Hepatocyte (in vitro differentiated cells): ENCODE data around the gene HSPA8. TPM values are rescaled to one million over a fixed set of nuclear protein-coding genes. Genes with fewer than 3 reads are reported as not detected.

Experiments used
- DNase-seq: peaks from one replicate; pipeline ENCODE4 v3.0.0-alpha.2; 2016; ENCODE audit warnings: low spot score
- H2AFZ ChIP-seq: fragments of 200-600 bp; sonication (generic); 2 replicates; pipeline ENCODE4 v1.6.0; 2016; ENCODE audit warnings: antibody characterized with exemption, mild to moderate bottlenecking
- H3K27ac ChIP-seq: fragments of 200-600 bp; sonication (generic); 2 replicates; pipeline ENCODE4 v1.5.1; 2016; ENCODE audit warnings: mild to moderate bottlenecking
- H3K27me3 ChIP-seq: fragments of 200-600 bp; sonication (generic); 2 replicates; pipeline ENCODE4 v1.6.1; 2016
- H3K36me3 ChIP-seq: fragments of 200-600 bp; sonication (generic); replicated peaks from 2 replicates; pipeline ENCODE4 v1.5.1; 2016; ENCODE audit warnings: low read depth; ENCODE audit not compliant: insufficient read depth
- H3K4me1 ChIP-seq: fragments of 200-600 bp; sonication (generic); 2 replicates; pipeline ENCODE4 v1.5.1; 2016; ENCODE audit warnings: mild to moderate bottlenecking, moderate library complexity; ENCODE audit not compliant: insufficient read depth
- H3K4me2 ChIP-seq: fragments of 200-600 bp; sonication (generic); 2 replicates; pipeline ENCODE4 v1.6.0; 2016
- H3K4me3 ChIP-seq: fragments of 200-600 bp; sonication (generic); 2 replicates; pipeline ENCODE4 v1.5.1; 2016; ENCODE audit warnings: mild to moderate bottlenecking
- H3K79me2 ChIP-seq: fragments of 200-600 bp; sonication (generic); 2 replicates; pipeline ENCODE4 v1.6.0; 2017; ENCODE audit warnings: mild to moderate bottlenecking
- H3K9me2 ChIP-seq: fragments of 200-600 bp; sonication (generic); replicated peaks from 2 replicates; pipeline ENCODE4 v1.6.0; 2017; ENCODE audit warnings: mild to moderate bottlenecking; ENCODE audit not compliant: insufficient read depth
- H3K9me3 ChIP-seq: fragments of 200-600 bp; sonication (generic); 2 replicates; pipeline ENCODE4 v1.5.1; 2016; ENCODE audit warnings: low read depth, mild to moderate bottlenecking
- H4K20me1 ChIP-seq: fragments of 200-600 bp; sonication (generic); 2 replicates; pipeline ENCODE4 v1.6.0; 2016; ENCODE audit warnings: mild to moderate bottlenecking; ENCODE audit not compliant: insufficient read depth, poor library complexity, severe bottlenecking
- EZH2 ChIP-seq: fragments of 200-600 bp; sonication (generic); IDR thresholded peaks from 2 replicates; pipeline ENCODE4 v1.6.1; 2016; ENCODE audit warnings: antibody characterized with exemption, mild to moderate bottlenecking, borderline replicate concordance
- EZH2phosphoT487 ChIP-seq: fragments of 200-600 bp; sonication (generic); IDR thresholded peaks from one replicate; pipeline ENCODE4 v1.6.1; 2018; ENCODE audit warnings: antibody characterized with exemption, mild to moderate bottlenecking, low read depth, moderate library complexity; ENCODE audit not compliant: unreplicated experiment, severe bottlenecking
- WGBS: methylation state at CpG from one replicate; pipeline ENCODE4 v1.1.6; 2016; ENCODE audit warnings: low lambda C conversion rate; ENCODE audit errors: missing lambda C conversion rate; 5-methylcytosine and 5-hydroxymethylcytosine counted together
- polyA plus RNA-seq: library from polyadenylated mRNA; unstranded; fragments of >200 nt; fragmentation: Nextera tagmentation; extraction: Ambion mirVana; gene quantifications from 2 replicates; pipeline ENCODE4 v1.2.1, GENCODE V29; 2016
- total RNA-seq: library from RNA; depleted of rRNA; stranded (reverse); fragments of >200 nt; gene quantifications from 2 replicates; pipeline ENCODE4 v1.2.3, GENCODE V29; 2014
- TF ChIP-seq, protein P1 (sequence below): fragments of 200-600 bp; sonication (generic); IDR thresholded peaks from 2 replicates; pipeline ENCODE4 v1.5.1; 2016; ENCODE audit warnings: antibody characterized with exemption, mild to moderate bottlenecking; ENCODE audit not compliant: poor library complexity

The HSPA8 gene
- total and polyA plus RNA-seq, 2 experiments from 2014 or later: 669 to 1,636 TPM

DNA sequence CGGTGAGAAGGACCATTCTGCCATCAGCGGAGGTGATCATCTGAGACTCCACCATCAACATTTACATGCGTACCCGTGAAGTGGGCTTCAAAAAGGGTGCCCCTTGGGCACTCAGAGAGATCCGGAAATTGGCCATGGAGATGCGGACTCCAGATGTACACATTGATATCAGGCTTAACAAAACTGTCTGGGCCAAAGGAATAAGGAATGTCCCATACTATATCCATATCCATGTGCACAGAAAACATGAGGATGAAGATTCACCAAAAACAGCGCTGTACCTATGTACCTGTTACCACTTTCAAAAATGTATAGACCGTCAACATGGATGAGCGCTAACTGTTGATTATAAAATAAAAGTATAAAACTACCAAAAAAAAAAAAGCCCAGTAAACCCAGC is 10.8 kb downstream of the HSPA8 start:
- TF ChIP-seq EZH2 (no peak), EZH2phosphoT487 (no peak)
- TF ChIP-seq, protein P1, sequence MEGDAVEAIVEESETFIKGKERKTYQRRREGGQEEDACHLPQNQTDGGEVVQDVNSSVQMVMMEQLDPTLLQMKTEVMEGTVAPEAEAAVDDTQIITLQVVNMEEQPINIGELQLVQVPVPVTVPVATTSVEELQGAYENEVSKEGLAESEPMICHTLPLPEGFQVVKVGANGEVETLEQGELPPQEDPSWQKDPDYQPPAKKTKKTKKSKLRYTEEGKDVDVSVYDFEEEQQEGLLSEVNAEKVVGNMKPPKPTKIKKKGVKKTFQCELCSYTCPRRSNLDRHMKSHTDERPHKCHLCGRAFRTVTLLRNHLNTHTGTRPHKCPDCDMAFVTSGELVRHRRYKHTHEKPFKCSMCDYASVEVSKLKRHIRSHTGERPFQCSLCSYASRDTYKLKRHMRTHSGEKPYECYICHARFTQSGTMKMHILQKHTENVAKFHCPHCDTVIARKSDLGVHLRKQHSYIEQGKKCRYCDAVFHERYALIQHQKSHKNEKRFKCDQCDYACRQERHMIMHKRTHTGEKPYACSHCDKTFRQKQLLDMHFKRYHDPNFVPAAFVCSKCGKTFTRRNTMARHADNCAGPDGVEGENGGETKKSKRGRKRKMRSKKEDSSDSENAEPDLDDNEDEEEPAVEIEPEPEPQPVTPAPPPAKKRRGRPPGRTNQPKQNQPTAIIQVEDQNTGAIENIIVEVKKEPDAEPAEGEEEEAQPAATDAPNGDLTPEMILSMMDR: no peak
- Histone ChIP-seq H3K4me1 (no peaks in the 10 kb centered on the region), H3K27ac (no peak overlapping the region), H3K27me3 (no peaks in the 10 kb centered on the region), H3K4me3 (no peak overlapping the region), H3K79me2 (no peaks in the 10 kb centered on the region), H2AFZ (no peak overlapping the region), H3K4me2 (no peak overlapping the region), H4K20me1 (peaks cover 17% of the 10 kb centered on the region), H3K9me3 (no peaks in the 10 kb centered on the region), H3K36me3 (peaks cover 3% of the 10 kb centered on the region), H3K9me2 (no peaks in the 10 kb centered on the region)
- DNase-seq: no peak
- over 99% methylated on average over 9 of the region's 9 CpGs for WGBS

DNA sequence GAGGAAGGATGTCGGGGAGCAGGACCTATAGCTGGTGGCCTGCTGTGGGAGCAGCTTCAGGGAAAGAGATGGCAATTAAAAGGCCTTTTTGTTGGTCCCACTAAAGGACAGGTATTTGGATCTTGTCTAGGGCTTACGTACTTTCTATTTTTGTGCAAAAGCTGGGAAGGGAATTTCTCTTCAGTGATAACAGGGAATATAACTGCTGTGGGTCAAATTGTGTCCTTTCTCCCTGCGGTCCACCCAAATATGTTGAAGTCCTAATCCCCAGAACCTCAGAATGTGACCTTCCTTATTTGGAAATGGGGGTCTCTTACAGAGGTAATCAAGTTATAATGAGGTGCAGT is 14.0 kb downstream of the HSPA8 start:
- no peaks in the 10 kb centered on the region for H3K36me3 ChIP-seq
- no peaks in the 10 kb centered on the region for H3K9me2 ChIP-seq
- TF ChIP-seq, protein P1: no peak
- no peak for TF ChIP-seq EZH2
- TF ChIP-seq EZH2phosphoT487: no peak
- no peaks in the 10 kb centered on the region for H3K27me3 ChIP-seq
- no peak overlapping the region for H3K4me2 ChIP-seq
- no peak overlapping the region for H3K27ac ChIP-seq
- no peaks in the 10 kb centered on the region for H3K79me2 ChIP-seq
- H3K4me1 ChIP-seq: no peaks in the 10 kb centered on the region
- no peak overlapping the region for H3K4me3 ChIP-seq
- no peak for DNase-seq
- H4K20me1 ChIP-seq: no peaks in the 10 kb centered on the region
- H3K9me3 ChIP-seq: no peaks in the 10 kb centered on the region
- no peak overlapping the region for H2AFZ ChIP-seq
- 91% methylated on average over 3 of the region's 3 CpGs for WGBS

GRCh38 chr11:123047266-123047946 is 14.5 kb downstream of the HSPA8 start:
- Histone ChIP-seq H3K4me3 (no peak overlapping the region), H3K27ac (no peak overlapping the region), H3K79me2 (no peaks in the 10 kb centered on the region), H3K4me1 (no peaks in the 10 kb centered on the region), H3K9me3 (no peaks in the 10 kb centered on the region), H2AFZ (no peak overlapping the region), H3K4me2 (no peak overlapping the region), H3K36me3 (no peaks in the 10 kb centered on the region), H3K9me2 (no peaks in the 10 kb centered on the region), H3K27me3 (no peaks in the 10 kb centered on the region), H4K20me1 (no peaks in the 10 kb centered on the region)
- 84% methylated on average over 18 of the region's 18 CpGs for WGBS
- DNase-seq: no peak
- TF ChIP-seq EZH2phosphoT487: no peak
- TF ChIP-seq EZH2: no peak
- TF ChIP-seq, protein P1: no peak
